Measurements from ENCODE around the gene STRAP. TPM values are rescaled to one million over a fixed set of nuclear protein-coding genes. Genes with fewer than 3 reads are reported as not detected.

The STRAP gene, protein sequence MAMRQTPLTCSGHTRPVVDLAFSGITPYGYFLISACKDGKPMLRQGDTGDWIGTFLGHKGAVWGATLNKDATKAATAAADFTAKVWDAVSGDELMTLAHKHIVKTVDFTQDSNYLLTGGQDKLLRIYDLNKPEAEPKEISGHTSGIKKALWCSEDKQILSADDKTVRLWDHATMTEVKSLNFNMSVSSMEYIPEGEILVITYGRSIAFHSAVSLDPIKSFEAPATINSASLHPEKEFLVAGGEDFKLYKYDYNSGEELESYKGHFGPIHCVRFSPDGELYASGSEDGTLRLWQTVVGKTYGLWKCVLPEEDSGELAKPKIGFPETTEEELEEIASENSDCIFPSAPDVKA
- 123 TPM for total RNA-seq
- long read RNA-seq, transcript STRAP-206 (9 exons, 1,698 nt): minor isoform, 36 of 535 reads
- long read RNA-seq, transcript STRAP-202 (10 exons, 1,866 nt): major isoform, 487 of 535 reads
- long read RNA-seq, partial matches to known transcripts: 4 of 535 reads
- long read RNA-seq, other reads (novel, unspliced or antisense): 8 of 535 reads

DNA sequence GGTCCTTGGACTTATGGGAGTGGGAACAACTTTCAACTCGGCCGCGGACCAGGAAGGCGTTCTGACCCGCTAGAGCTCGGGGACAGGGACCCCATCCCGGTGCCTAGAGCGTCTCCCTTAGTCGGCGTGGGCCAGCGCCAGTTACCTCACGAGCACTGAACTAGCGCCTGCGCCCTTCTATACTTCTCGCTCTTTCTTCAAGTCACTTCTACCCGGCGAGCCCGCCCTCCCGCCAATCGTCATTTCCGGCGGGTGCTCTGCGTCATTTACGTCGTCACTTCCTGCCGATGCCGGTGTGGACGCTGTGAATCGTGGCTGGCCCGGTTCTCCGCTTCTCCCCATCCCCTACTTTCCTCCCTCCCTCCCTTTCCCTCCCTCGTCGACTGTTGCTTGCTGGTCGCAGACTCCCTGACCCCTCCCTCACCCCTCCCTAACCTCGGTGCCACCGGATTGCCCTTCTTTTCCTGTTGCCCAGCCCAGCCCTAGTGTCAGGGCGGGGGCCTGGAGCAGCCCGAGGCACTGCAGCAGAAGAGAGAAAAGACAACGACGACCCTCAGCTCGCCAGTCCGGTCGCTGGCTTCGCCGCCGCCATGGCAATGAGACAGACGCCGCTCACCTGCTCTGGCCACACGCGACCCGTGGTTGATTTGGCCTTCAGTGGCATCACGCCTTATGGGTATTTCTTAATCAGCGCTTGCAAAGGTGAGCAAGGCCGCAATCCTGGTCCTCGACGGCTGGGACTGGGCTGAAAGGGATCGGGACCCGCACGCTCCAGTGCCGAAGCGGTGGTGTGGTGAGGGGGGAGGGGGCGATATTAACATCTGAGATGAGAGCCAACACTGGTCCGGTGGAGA lies at the start of gene STRAP:
Gene STRAP (plus strand): TSS at position 270 of the 854 bp plus-strand sequence. CDS start 321 bp downstream, at position 591.
- peak; percentile 98 for ATAC-seq (ENCODE audit: poor library complexity)
- peak; percentile 98 for DNase-seq
- intact Hi-C loops (cut with DNase I): no loop called here

DNA sequence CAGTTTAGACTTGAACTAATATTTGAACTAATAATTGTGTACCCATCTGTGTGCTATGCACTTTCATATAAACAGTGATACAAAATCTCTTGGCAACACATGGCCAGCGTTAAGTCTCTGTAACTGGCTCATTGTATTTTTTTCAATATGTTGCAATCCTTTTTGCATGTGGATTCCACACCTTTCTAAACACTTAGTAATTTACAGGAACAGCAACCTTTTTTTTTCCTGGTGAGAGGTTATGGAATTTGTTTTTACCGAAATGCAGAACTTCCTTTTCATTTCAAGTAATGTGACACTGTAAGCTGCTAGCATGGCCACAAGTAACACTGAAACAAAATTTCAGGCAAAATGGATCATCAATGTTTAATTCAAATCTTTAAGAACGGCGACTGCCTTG lies 47.6 kb upstream of the STRAP start:
- DNase-seq: no peak
- no peak for ATAC-seq (ENCODE audit: poor library complexity)
- intact Hi-C loops (cut with DNase I): loop anchor here (5.0 kb wide), 1 partner anchor 37 kb away; no protein-coding TSS in a partner anchor

DNA sequence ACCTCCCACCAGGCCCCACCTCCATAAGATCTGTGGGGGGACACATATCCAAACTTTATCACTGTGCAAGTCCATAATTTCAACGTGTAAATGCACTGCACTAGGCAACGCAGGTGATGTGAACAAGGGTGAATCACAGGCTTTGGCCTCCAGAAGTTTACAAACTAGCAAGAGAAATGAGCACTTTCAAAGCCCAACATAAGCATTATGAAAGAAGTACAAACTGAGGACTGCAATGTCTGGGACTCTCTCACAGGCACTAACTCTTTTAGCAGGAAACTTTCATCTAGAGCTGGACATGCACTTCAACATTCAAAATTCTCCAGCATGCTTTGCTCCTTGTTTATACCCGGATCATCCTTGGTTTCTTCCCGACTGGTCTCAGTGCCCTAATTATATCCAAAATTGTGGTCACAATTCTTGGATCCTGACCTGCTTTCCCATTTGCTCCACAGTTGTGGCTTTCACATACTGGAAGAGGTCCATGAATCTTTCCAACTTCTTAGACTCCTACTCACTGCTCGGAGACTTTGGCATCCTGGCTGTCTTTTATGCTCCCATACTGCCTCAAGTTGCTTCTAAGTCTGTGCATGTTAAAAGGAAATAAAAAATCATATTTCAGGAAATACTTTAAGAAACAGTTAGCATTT lies 44.9 kb upstream of the STRAP start:
- intact Hi-C loops (cut with DNase I): no loop called here
- DNase-seq (no peak), ATAC-seq (ENCODE audit: poor library complexity) (peak; percentile 72)

DNA sequence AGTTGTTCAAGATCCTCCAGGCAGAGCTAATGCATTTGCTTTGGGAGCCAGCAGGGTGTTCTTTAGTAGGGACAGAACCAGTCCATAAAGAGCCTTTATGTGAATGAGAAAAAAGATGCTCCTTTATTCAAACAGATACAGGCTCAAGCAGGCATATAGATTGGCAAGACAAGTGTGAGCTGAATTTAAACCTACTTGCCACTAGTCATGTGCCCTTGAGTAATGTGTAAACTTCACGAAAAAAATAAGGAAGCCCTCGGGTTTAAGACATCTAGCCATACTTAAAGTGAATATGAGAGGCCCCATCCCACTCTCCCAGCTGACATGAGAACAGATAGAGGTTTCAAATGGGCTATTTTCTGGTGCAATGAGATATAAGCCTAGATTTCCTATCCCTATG lies 43.1 kb upstream of the STRAP start:
- ATAC-seq (ENCODE audit: poor library complexity) (no peak), DNase-seq (no peak)
- intact Hi-C loops (cut with DNase I): no loop called here

DNA sequence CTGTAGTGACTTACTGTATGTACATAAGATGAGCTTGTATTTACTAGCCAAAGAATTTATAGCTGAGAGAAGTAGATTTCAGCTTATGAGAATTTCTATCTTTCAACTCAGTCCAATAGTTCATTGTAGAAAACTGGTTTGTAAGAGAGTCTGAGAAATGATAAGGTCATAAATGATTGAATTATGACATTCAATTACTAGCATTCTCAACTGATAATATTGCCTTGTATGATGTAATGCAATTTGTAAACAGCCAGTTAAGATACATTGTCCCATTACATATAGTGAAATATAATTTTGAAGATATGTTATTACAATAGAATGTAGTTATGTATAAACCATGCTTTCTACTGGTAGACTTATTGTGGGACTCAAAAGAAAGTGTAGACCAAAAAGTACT lies 42.5 kb upstream of the STRAP start:
- intact Hi-C loops (cut with DNase I): no loop called here
- ATAC-seq (ENCODE audit: poor library complexity) (no peak), DNase-seq (no peak)

DNA sequence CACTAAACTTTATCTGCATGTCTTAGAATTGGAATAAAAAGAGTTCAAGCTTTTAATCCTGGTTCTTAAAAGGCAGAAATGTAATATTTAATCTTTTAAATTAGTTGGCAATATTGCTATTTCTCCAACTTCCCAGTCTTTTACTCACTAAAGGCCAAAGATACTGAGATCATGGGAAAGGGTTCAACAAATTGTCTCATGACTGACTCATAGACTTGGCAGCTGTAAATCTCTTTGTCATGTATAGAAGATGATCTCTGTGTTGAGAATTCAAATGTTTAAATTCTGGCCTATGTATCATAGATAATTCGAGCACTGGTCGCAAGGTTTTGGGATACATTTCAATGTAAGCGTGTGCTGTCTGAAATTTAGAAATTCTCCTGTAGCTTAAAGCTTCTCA lies 40.1 kb upstream of the STRAP start:
- DNase-seq: no peak
- peak; percentile 39 for ATAC-seq (ENCODE audit: poor library complexity)
- intact Hi-C loops (cut with DNase I): no loop called here

DNA sequence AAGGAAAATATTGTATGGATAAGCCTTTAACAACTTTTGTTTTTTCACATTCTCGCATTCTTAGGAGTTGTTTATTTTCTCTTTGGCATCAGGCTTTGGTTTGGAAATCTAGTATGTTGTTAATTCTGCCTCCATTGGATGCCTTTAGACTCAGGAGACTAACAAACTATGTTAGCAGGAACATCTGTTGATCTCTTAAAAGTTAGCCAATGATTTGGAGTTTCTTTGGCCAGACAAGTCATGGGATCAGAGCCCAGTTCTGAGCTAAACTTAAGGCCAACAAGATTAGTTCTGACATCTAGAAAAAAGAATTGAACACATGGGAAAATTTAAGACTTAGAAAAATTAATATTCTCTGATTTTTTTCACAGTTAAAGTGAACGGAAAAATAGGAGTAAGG lies 35.3 kb upstream of the STRAP start:
- intact Hi-C loops (cut with DNase I): no loop called here
- ATAC-seq (ENCODE audit: poor library complexity): peak; percentile 91
- no peak for DNase-seq

DNA sequence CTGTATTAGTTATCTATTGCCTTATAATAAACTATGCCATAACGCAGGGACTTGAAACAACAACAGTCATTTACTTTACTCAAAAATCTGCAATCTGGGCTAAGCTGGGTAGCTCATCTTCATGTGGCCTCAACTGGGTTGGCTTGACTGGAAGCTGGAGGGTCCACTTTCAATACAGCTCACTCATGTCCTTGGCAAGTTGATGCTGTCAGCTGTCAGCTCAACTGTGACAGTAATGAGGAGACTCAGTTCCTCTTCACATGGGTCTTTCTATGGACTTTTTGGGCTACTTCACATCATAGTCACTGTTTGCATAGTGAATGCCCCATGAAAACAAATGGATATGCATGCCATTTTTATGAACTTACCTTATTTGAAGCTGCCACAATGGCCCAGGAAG lies 33.6 kb upstream of the STRAP start:
- intact Hi-C loops (cut with DNase I): no loop called here

DNA sequence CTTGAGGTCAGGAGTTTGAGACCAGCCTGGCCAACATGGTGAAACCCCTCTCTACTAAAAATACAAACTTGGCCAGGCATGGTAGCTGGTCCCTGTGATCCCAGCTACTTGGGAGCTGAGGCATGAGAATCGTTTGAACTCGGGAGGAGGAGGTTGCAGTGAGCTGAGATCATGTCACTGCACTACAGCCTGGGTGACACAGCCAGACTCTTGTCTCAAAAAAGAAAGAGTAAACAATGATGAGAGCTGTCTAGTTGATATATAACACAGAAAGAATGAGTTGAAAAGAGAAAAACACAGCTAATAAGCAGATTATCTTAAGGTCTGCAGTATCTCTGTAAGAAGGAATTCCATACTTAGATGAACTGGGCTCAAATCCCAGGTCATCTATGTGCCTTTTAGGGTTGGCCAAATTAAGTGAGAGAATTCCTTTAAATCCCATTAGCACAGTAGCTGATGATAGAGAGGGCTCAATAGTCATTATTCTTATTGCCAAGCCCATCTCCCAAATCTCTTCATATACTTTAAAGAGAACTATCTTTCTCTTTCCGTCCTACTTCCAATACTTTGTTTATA lies 31.1 kb upstream of the STRAP start:
- ATAC-seq (ENCODE audit: poor library complexity) (no peak), DNase-seq (no peak)
- intact Hi-C loops (cut with DNase I): loop anchor here (10.0 kb wide), 1 partner anchor 76 kb away; no protein-coding TSS in a partner anchor

More for the DNA sequence above, 33.6 kb upstream of the STRAP start:
- no peak for DNase-seq
- ATAC-seq (ENCODE audit: poor library complexity): no peak

DNA sequence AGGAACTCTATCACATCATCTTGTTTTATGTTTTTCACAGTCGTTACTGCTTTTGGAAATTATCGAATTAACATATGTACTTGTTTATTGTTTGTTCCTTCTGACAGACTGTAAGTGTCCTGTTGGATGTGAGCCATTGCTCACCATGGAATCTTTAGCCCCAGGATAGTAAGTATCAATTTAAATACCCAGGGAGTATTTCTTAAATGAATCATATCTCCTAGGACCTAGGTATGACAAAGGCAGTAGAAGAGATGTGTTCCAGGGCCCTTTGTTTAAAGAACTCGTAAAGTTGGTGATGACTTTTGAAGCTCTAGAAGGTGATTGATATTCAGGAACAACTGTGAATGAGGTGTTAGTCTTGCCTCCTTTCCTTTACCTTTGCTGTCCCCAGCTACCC lies 30.3 kb upstream of the STRAP start:
- DNase-seq: no peak
- intact Hi-C loops (cut with DNase I): loop anchor here (10.0 kb wide), 1 partner anchor 77 kb away; no protein-coding TSS in a partner anchor
- ATAC-seq (ENCODE audit: poor library complexity): no peak

DNA sequence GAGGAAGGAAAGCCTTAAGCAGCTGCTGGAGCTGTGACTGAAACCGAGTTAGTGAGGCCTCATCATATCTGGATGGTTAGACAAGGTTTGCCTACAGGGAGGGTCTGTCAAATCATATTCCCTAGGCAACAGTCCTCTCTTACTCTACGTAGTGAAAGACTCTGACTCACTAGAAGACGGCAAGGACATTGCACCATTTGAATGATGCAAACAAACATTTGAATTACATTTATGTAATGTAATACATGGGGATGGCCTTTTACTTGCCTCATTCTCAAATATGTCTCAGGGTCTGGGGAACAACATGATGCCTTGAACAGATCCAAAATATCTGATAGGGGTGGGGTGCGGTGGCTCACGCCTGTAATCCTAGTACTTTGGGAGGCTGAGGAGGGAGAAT lies 29.8 kb upstream of the STRAP start:
- DNase-seq: no peak
- intact Hi-C loops (cut with DNase I): loop anchor here (10.0 kb wide), 1 partner anchor 78 kb away; no protein-coding TSS in a partner anchor
- ATAC-seq (ENCODE audit: poor library complexity): no peak

DNA sequence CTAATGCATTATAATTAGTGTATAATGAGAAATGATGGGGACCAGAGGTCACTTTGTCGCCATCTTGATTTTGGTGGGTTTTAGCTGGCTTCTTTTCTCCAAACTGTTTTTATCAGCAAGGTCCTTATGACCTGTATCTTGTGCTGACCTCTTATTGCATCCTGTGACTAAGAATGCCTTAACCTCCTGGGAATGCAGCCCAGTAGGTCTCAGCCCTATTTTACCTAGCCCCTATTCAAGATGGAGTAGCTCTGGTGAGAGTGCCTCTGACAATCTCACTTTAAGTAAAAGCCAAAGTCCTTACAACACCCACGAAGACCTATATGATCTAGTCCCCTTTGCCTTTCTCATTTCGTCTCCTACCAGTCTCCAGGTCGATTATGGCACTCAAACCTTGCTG lies 28.3 kb upstream of the STRAP start:
- ATAC-seq (ENCODE audit: poor library complexity): no peak
- intact Hi-C loops (cut with DNase I): loop anchor here (10.0 kb wide), 1 partner anchor 79 kb away; no protein-coding TSS in a partner anchor

DNA sequence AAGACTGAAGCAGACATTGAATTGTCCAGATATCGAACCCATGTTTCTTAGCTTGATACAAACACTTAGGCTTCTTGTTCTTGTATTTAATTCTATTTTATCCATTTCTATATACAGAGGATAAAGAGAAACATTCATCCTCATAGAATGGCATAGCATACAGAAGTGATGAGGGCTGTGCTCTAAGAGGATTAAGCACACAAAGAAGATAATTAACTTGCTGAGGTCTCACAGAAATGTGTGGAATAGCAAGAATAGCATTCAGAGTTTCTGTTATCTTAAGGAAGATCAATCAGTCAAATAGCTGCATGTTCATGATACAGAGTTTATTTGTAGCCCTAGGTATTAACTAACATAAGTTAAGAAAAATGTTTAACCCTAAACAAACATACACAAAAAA lies 27.3 kb upstream of the STRAP start:
- intact Hi-C loops (cut with DNase I): loop anchor here (5.0 to 10.0 kb wide), 2 partner anchors 80 to 578 kb away; no protein-coding TSS in a partner anchor
- ATAC-seq (ENCODE audit: poor library complexity) (no peak), DNase-seq (no peak)

More for the DNA sequence above, 28.3 kb upstream of the STRAP start:
- no peak for DNase-seq

DNA sequence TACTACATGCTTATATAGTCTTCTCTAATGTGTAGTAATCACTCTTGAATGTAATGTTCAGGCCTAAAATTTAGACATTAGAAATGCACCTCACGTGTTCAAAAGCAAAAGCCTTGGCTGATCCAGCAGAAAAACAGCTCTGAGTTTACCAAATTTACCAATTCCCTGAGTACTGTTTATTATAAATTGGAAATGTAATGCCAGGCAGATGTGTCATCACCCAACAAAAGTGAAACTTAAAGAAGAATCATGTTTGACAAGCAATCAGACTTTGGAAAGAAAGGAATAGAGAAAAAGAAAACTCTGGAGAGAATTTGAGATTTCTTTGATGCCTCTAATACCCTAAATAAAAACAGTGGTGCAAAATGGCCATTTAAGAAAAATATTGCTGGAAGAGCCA lies 26.5 kb upstream of the STRAP start:
- no peak for ATAC-seq (ENCODE audit: poor library complexity)
- DNase-seq: no peak
- intact Hi-C loops (cut with DNase I): loop anchor here (2.0 to 10.0 kb wide), 3 partner anchors 81 to 578 kb away; no protein-coding TSS in a partner anchor

DNA sequence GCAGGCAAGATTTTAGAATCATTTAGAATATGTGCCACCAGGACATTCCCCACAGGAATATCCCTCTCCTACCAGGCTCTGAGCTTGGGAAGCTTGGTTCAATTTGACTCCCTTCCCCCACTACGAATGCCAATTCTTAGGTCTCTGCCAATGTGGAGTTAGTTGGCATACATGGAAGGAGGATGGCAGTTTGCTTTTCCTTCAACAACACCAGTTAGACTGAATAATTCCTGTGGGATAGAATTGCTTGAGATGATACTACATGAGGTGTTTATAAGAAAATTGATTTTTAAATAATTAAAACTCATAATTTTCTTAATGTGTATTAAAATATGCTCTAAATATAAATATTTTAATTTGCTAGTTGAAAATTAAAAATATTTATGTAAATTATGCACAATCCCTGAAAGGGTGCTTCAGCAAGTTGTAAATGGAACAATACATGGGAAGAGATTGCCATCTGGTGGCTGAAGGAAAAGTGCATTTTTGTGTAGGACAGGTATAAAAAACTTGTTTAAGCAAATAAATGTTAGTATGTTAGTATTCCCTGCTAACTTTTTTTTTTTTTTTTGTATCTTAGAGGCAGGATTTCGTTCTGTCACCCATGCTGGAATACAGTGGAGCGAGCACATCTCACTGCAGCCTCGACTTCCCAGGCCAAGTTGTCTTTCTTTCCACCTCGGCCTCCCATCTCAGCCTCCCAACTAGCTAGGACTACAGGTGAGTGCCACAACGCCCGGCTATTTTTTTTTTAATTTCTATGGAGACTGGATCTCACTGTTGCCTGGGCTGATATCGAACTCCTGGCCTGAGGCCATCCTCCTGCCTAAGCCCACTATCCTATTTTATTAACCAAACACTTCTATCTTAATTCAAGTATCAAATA lies 25.8 kb upstream of the STRAP start:
- ATAC-seq (ENCODE audit: poor library complexity): peak; percentile 80
- no peak for DNase-seq
- intact Hi-C loops (cut with DNase I): loop anchor here (2.0 to 10.0 kb wide), 3 partner anchors 82 to 579 kb away; no protein-coding TSS in a partner anchor

DNA sequence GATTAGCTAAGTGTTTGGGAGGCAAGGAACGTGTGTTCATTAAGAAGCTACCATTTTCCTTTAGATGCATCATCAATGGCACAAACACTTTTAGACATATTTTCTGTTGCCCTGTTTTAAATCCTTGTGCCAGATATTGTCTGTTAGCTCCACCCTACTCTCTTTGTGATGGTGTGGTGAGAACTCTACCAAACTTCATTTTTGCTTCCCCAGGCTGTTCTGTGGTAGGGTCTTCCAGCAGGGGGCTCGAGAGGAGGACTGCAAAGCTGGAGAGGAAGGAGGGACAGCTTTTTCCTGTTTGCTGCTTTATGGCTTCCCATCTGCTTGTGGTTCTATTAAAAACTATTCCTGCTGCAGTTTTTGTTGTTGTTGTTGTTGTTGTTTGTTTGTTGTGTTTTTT lies 23.8 kb upstream of the STRAP start:
- DNase-seq (no peak), ATAC-seq (ENCODE audit: poor library complexity) (no peak)
- intact Hi-C loops (cut with DNase I): loop anchor here (5.0 to 10.0 kb wide), 2 partner anchors 84 to 581 kb away; no protein-coding TSS in a partner anchor

DNA sequence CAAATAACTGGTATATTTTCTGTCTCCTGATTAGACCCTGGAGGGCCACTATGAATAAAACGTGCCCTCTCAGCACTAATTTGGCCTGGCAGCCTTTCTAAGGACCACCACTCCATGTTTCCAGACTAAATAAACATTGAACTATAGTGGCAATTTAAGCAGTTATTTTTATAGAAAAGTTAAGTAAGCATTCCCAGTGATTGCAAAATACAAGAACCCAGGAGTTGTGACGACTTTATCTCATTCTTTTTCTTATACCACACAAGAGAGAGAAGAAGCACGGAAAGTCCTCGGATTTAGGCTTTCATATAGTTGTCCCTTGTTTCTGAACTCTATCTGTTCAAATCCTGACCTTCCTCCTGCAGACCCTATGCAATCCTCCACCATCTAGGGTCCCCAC lies 23.1 kb upstream of the STRAP start:
- intact Hi-C loops (cut with DNase I): loop anchor here (5.0 to 10.0 kb wide), 2 partner anchors 84 to 582 kb away; no protein-coding TSS in a partner anchor
- ATAC-seq (ENCODE audit: poor library complexity): no peak
- DNase-seq: no peak

Measured in Right ventricle myocardium superior (tissue), 1 donor.